AG09319 (cell line): ENCODE results near the gene IP6K3.

ENCODE experiments used
- DNase-seq: peaks from one replicate; pipeline ENCODE4 v3.0.0-alpha.2; 2010; ENCODE audit warnings: low read depth; ENCODE audit errors: extremely low read depth
- CTCF ChIP-seq: IDR thresholded peaks from 2 replicates; pipeline ENCODE4 v1.5.1; 2011; ENCODE audit warnings: low read depth, mild to moderate bottlenecking, inconsistent platforms, low read length, moderate library complexity

Gene IP6K3

GRCh38 chr6:33683576-33684427 is 62.9 kb downstream of the IP6K3 start:
- no peak for TF ChIP-seq CTCF
- no peak for DNase-seq

GRCh38 chr6:33683051-33683571 is 63.6 kb downstream of the IP6K3 start:
- no peak for TF ChIP-seq CTCF
- DNase-seq: no peak

GRCh38 chr6:33682341-33682740 is 64.4 kb downstream of the IP6K3 start:
- no peak for TF ChIP-seq CTCF

GRCh38 chr6:33679761-33680160 is 66.9 kb downstream of the IP6K3 start:
- TF ChIP-seq CTCF: no peak
- DNase-seq: no peak

More at GRCh38 chr6:33682341-33682740, 64.4 kb downstream of the IP6K3 start:
- DNase-seq: no peak

GRCh38 chr6:33678932-33679490 is 67.7 kb downstream of the IP6K3 start:
- DNase-seq: no peak
- TF ChIP-seq CTCF: no peak

GRCh38 chr6:33678233-33678931 is 68.3 kb downstream of the IP6K3 start:
- no peak for DNase-seq
- no peak for TF ChIP-seq CTCF

- DNase-seq: no peak
- TF ChIP-seq CTCF: no peak
These were observed 69.0 kb downstream of the IP6K3 start for GRCh38 chr6:33677689-33678088.
